Measurements from ENCODE around the gene DNMBP.
"Not testable (repeated sequence)": the region's sequence is repeated elsewhere in the genome, so short reads cannot be mapped to it uniquely, and the experiment has no call there.

DNMBP gene

DNA sequence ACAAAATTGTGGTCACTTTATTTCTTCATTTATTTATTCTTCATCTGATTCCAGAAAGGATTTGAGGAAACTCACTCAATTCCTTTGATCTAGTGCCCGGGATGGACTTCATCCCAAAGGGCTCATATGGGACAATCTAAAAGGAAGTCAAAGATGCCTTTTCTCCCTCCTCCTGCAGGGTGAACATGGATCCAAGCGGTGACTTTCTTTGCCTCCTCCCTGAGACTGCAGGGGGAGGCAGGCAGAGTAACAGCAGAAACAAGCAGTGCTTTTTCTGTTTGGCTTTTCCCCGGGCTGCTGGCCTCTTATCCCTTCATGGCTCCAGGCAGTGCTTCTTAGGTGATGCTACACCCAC lies 10.0 kb upstream of the DNMBP start:
- DNase-seq = no peak

DNA sequence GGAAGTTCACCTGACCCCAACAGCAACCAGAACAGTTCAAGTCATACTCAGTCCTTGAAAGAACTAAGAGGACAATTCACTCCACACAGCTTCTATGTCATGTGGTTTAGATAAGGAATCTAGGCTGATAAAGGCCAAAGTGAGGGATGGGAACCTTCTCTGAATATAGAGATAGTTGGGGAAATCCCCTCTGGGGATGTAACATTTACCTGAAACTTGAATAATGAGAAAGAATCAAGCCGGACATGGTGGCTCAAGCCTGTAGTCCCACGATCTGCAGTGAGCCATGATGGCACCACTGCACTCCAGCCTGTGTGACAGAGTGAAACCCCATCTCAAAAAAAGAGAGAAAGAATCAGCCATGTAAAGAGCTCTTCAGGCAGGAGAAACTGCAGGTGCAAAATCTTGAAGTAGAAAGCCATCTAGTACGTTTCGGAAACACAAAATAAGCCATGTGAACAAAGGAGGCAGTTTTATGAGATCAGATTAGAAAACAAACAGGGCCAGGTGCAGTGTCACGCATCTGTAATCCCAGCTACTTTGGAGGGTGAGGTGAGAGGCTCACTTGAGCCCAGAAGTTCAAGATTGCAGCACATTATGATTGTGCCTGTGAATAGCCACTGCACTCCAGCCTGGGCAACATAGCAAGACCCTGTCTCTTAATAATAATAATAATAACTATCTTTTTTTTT lies 4.5 kb upstream of the DNMBP start:
- no peak for DNase-seq

- no peak for DNase-seq
These were observed 3.9 kb upstream of the DNMBP start for GRCh38 chr10:100013621-100014020.

DNA sequence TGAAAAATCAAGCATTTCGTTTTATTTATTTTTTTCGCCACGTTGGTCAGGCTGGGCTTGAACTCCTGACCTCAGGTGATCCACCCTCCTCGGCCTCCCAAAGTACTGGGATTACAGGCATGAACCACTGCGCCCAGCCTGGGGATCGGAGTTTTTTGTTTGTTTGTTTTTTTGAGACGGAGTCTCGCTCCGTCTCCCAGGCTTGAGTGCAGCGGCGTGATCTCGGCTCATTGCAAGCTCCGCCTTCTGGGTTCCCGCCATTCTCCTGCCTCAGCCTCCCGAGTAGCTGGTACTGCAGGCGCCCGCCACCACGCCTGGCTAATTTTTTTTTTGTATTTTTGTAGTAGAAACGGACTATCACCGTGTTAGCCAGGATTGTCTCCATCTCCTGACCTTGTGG lies 2.2 kb upstream of the DNMBP start:
- not testable (repeated sequence) for DNase-seq

- peak; percentile 44 to 61 for DNase-seq
These were observed 409 bp downstream of the DNMBP start for GRCh38 chr10:100009283-100009792.

- no peak for DNase-seq
These were observed 952 bp downstream of the DNMBP start for GRCh38 chr10:100008708-100009282.

GRCh38 chr10:100008142-100008522 lies 1.6 kb downstream of the DNMBP start:
- DNase-seq = no peak

DNA sequence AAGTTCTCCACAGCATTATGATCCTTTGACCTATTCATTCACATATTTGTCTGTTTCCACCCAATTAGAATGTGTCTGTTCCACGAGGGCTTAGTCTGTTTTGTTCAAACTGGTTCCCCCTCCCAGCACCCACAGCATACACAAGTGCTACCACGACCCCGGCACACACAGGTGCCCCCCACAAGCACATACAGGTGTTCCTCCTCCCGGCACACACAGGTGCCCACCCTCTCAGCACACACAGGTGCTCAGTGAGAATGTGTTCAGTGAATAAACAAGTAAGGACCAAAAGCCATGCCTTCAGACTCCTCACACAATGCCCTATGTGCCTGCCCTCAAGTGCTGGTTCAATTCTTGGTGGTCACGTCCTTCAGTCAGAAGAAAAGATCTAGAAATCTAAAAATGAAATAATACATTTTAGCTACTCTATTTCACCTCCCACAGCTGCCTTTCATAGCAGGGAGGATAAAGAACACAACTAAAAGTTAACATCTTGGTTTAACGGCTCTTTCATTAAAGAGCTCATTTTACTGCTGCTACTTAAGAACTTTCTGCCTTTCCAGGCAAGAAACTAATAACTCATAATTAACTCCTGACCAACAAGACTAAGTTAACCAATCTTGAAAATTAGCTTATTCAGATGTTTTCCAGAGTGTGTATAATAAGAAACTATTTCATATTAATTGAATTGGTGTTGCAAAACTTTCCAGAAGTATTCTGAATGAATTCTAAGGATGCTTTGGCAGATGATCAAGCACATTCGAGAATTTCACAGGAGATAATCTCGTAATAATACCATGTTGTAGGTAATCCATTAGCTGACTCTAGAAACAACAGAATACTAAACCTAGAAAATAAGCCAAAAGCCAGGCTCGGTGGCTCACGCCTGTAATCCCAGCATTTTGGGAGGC lies 2.3 kb downstream of the DNMBP start:
- DNase-seq = no peak

- no peak for DNase-seq
These were observed 3.4 kb downstream of the DNMBP start for GRCh38 chr10:100006243-100006886.

- no peak for DNase-seq
These were observed 4.8 kb downstream of the DNMBP start for GRCh38 chr10:100004805-100005510.

DNA sequence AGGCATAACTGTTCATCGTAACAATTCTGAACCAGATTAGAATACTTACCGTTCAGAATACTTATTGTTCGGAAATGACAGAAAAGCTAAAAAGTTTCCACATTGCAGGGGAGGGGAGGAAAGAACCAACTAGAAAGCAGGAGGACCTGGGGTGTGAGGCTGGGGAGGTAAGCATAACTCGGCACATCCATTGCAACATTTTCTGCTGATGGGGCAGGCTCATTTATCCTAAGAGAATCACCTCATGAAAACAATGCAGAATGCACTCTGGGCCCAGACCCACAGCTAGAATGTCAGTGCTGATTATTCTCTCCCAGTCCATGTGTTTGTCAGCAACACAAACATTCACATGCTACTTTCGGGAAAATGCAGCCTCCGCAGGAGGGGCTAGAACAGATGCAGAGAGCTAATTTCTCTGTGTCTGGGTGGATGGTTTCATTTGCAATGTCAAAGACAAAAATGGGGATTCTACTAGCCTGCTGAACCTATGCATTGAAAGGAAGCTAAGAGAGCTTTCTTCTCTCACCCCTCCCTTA lies 9.6 kb downstream of the DNMBP start:
- no peak for DNase-seq

GRCh38 chr10:99999319-100000108 lies 10.2 kb downstream of the DNMBP start:
- DNase-seq = no peak

DNA sequence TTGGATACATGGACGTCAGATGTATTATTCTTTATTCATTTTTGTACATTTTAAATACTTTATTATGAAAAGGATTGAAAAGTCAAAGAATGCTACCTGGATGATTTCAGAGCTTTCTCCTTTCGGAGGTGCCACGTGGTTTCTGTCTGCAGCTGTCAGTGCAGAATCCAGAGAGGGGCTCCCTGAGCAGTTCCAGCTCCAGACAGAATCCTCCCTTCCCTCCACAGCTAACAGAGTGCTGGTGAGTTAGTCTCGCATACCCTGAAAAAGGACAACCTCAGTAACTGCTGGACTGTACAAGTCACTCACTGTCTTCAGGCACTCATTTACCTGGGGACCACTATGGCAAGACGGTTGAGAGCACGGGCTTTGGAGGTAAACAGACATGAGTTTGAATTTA lies 10.9 kb downstream of the DNMBP start:
- DNase-seq = no peak

DNA sequence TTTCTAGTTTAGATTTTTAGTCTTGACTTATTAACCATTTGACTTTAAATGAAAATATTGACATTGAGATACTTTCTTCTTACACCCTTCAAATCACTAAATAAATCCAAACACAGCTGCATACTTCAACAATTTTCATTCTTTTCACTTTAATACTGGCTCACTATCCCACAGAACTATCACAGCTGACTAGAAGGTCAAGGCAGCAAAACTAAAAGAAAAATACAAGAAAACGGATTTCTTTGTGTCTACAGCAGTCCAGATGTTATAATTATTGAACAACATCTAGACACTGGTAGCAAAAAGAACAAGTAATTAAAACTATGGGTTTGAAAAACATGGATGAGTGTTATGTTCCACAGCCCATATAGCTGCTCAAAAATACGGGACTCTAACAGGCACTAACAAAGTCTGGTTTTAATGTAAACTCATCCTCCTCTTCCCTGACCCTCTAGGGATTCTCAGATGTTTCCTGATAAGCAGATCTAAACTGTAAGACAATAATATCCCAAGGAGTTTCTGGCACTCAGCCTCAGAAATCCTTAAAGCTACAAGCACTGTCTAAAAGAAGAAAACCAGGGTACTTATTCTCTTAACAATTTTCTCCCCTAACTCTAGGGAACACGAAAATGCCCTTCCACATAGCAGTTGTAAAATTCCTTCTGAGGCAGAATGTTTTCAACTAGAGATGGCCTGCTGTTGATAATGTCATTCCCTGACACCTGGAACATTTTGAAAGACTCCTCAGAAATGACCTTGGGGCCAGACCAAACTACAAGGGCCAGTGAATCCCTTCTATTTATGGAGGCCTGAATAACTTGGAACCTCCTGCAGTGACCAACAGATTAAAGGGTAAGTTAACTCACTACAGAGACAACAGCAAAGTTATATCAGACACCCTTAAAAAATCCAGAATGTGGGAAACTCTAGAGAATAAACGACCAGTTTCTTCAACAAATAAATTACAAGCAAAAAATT lies 12.8 kb downstream of the DNMBP start:
- DNase-seq = no peak

GRCh38 chr10:99995713-99996112 lies 14.0 kb downstream of the DNMBP start:
- DNase-seq = no peak

GRCh38 chr10:99995269-99995668 lies 14.5 kb downstream of the DNMBP start:
- DNase-seq = no peak

DNA sequence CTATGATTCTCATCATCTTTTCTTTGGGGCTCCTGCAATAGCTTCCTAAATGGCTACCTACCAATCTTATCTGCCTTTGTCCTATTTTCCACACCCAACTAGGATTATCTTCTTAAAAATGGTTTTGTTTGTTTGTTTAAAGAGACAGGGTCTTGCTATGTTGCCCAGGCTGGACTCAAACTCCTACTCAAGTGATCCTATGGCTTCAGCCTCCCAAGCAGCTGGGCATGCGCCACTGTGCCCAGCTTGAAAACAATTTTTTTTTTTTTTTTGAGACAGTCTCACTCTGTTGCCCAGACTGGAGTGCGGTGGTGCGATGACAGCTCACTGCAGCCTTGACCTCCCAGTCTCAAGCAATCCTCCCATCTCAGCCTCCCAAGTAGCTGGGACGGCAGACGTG lies 14.9 kb downstream of the DNMBP start:
- no peak for DNase-seq

DNA sequence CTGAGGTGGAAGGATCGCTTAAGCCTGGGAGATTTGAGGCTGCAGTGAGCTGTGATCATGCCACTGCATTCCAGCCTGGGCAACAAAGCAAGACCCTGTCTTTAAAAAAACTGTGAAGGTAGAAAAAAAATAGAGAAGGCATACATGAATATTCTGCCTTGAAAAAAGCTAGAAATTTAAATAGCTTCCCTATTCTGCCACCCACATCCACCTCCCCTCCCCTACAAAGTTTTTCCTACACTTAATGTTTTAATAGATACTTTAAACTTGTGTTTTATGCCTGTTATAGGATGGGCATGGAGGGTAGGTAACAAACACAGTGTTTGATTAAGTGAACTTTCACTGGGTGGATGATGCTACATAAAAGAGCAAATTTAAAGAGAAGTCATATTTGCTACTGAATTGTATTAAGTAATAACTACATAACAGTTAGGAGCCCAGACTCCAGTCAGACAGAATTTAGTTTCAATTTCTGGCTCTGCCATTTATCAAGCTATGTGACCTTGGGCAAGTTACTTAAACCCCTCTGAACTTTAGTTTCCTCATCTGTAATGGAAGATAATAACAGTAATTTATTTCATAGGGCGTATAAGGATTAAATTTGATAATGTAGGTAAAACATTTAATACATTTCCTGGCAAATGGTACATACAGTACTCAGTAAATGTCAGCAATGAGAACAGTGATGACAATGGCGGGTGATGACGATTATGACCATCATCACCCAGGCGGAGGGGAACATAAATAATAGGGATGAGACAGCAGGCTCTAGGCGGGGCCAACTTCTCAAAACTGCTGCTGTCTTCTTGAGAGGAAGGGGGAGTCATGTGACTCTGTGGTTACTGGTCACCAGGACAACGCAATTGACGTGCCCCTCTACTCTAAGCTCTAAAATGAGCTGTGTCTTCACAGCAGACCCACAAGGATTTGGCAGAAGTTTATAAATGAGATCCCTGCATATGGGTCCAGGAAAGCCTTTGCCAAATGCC lies 15.8 kb downstream of the DNMBP start:
- peak; percentile 76 to 78 for DNase-seq

- DNase-seq = not testable (repeated sequence)
These were observed 24.1 kb downstream of the DNMBP start for GRCh38 chr10:99985637-99986036.

Data from AML-193 (cell line).